GM10266 (cell line): ENCODE results near the gene ATG16L2.
A peak's percentile ranks its signal among the peaks of the same experiment; 100 is the strongest.
"Not testable (repeated sequence)": the region's sequence is repeated elsewhere in the genome, so short reads cannot be mapped to it uniquely, and the experiment has no call there.

Experiments used
- DNase-seq: peaks from one replicate; pipeline ENCODE4 v3.0.0; 2012; ENCODE audit errors: extremely low spot score
- TF ChIP-seq, protein P1 (sequence below): IDR thresholded peaks from 2 replicates; pipeline ENCODE4 v1.5.1; 2012; ENCODE audit warnings: mild to moderate bottlenecking, low read depth; ENCODE audit not compliant: control insufficient read depth, insufficient read depth; ENCODE audit errors: missing control alignments

The ATG16L2 gene

DNA sequence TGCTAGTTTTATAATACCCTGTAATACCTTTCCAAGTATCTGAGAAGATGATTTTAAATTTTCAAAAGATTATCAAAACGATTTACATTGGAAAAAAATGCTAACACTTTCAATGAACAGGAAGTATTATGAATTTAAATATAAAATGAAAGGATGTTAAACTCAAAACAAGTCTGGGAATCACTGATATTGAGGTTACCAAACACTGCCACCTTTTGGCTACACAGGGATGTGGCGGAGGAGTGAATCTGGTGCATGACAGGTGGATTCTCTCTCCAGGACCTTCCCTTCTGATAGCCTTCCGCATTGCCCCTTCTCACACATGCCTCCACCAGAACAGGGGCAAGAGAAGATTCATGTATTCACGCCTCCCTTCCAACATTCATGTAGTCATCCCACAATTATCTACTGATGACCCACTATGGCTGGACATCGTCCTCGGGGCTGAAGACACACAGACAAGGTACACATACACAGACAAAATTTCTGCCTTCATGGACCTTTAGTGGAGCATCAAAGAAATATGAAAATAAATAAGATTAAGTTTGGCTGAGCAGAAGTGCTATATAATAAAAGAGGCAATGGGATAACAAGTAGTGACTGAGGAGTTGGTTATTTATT, 34.7 kb downstream of the ATG16L2 start:
- TF ChIP-seq, protein P1, sequence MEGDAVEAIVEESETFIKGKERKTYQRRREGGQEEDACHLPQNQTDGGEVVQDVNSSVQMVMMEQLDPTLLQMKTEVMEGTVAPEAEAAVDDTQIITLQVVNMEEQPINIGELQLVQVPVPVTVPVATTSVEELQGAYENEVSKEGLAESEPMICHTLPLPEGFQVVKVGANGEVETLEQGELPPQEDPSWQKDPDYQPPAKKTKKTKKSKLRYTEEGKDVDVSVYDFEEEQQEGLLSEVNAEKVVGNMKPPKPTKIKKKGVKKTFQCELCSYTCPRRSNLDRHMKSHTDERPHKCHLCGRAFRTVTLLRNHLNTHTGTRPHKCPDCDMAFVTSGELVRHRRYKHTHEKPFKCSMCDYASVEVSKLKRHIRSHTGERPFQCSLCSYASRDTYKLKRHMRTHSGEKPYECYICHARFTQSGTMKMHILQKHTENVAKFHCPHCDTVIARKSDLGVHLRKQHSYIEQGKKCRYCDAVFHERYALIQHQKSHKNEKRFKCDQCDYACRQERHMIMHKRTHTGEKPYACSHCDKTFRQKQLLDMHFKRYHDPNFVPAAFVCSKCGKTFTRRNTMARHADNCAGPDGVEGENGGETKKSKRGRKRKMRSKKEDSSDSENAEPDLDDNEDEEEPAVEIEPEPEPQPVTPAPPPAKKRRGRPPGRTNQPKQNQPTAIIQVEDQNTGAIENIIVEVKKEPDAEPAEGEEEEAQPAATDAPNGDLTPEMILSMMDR: peak; percentile 49
- DNase-seq: no peak

DNA sequence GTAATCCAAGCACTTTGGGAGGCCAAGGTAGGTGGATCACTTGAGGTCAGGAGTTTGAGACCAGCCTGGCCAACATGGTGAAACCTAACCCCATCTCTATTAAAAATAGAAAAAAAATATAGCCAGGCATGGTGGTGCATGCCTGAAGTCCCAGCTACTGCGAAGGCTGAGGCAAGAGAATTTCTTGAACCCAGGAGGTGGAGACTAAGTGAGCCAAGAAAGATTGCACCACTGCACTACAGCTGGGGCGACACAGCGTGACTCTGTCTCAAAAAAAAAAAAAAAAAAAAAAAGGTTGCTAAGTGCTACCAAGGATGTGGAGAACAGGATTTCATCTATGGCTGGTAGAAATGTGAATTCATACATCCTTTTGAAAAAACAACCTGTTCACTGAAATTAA, 36.6 kb downstream of the ATG16L2 start:
- no peak for DNase-seq
- TF ChIP-seq, protein P1: no peak

DNA sequence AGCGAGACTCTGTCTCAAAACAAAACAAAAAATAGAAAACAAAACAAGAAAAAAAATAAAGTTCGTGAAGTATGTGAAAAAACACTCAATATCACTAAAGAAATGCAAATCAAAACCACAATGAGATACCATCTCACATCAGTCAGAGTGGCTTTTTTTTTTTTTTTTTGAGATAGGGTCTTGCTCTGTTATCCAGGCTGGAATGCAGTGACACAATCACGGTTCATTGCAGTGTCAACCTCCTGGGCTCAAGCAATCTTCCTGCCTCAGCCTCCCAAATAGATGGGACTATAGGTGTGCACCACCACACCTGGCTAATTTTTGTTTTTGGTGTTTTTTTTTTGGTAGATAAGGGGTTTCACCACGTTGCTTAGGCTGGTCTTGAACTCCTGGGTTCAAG, 37.5 kb downstream of the ATG16L2 start:
- no peak for DNase-seq
- TF ChIP-seq, protein P1: no peak

DNA sequence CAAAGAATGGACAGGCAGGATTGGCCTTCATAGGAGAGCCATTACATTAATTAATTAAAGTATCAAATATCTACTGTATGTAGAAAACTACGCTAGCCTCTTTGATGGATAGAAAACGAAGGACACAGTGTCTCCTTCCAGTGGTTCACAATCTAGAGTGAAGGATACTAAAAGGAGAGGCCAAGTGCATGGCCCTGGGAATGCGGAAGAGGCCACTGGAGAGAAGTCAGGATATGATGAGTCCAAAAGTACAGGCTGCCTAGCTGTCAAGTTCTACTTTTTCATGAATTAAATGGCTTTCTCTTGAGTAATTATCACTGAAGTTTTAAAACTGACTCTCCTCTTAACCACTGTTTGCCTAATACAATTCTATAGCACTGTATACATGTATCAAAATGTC, 41.9 kb downstream of the ATG16L2 start:
- DNase-seq: no peak
- TF ChIP-seq, protein P1: no peak

DNA sequence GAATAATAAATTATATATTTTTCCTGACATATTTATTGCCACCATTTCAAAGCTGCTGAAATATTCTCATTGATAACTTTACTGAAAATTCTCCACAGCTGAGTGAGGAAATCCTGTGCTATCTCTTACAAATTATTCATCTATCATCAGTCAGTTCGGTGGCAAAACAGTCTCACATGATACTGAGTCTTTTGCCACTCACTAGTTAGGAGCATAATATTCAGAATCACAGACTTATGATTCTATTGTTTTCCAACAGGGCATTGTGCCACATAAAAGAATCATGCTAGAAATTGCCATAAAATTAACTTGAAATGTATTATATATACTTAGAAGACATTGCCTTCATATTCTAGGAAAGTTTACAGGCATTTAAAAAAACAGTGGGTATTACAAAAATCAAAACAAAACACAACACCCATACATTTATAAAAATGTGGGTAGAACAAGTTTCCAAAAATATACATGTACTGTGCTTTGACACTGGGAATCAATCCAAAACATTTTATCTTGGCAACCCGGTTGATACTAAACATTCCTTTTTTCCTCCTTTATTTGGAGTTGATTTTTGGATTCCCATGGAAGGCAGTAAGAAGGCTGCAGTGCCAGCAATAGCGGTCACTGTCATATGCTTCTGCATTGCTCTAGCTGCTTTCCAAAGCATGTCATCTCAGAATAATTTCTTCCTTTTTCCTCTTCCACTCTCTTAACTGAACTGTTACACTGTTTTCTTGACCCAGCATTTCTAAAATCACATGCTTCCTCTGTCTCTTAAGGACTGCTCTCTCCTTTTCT, 42.5 kb downstream of the ATG16L2 start:
- TF ChIP-seq, protein P1: no peak
- no peak for DNase-seq

DNA sequence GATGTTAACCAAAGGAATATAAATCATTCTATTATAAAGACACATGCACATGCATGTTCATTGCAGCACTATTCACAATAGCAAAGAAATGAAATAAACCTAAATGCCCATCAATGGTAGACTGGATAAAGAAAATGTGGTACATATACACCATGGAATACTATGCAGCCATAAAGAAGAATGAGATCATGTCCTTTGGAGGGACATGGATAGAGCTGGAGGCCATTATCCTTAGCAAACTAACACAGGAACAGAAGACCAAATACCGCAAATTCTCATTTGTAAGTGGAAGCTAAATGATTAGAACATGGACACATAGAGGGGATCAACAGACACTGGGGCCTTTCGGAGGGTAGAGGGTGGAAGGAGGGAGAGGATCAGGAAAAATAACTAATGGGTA, 44.1 kb downstream of the ATG16L2 start:
- DNase-seq: not testable (repeated sequence)

DNA sequence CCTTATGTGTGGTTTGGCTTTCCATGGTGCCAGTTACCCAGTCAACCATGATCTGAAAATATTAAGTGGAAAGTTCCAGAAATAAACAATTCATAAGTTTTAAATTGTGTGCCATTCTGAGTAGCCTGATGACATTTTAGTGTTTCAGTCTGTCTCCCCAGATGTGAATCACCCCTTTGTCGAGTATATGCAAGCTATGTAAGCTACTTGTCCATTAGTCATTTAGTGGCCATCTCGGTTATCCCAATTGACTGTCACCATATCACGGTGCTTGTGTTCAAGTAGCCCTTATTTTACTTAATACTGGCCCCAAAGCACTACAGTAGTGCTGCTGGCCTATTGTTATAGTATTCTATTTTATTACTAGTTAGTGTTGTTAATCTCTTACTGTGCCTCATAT, 44.9 kb downstream of the ATG16L2 start:
- no peak for DNase-seq
- TF ChIP-seq, protein P1: no peak
